NCI-H345 (cell line): ENCODE results near the gene HNRNPH1.
"Not testable (repeated sequence)": the region's sequence is repeated elsewhere in the genome, so short reads cannot be mapped to it uniquely, and the experiment has no call there.

ENCODE experiments used
- DNase-seq: peaks from one replicate; lab custom pipeline; 2025; lab: John Stamatoyannopoulos, UW

The HNRNPH1 gene

GRCh38 chr5:179623003-179623905, at the start of gene HNRNPH1:
TSS of gene HNRNPH1 (minus strand) at chr5:179623671. CDS start at chr5:179623133, 538 bp downstream.
- DNase-seq: peak; percentile 99

- no peak for DNase-seq
Measured at GRCh38 chr5:179668391-179668790, 44.9 kb upstream of the HNRNPH1 start.

GRCh38 chr5:179661647-179662046, 38.2 kb upstream of the HNRNPH1 start:
- not testable (repeated sequence) for DNase-seq

- DNase-seq: peak; percentile 35
Measured at GRCh38 chr5:179658179-179658856, 34.8 kb upstream of the HNRNPH1 start.

GRCh38 chr5:179657302-179658178, 34.1 kb upstream of the HNRNPH1 start:
- DNase-seq: not testable (repeated sequence)

GRCh38 chr5:179653135-179653534, 29.7 kb upstream of the HNRNPH1 start:
- not testable (repeated sequence) for DNase-seq

GRCh38 chr5:179650245-179650644, 26.8 kb upstream of the HNRNPH1 start:
- DNase-seq: not testable (repeated sequence)

- not testable (repeated sequence) for DNase-seq
Measured at GRCh38 chr5:179649166-179649703, 25.8 kb upstream of the HNRNPH1 start.

- no peak for DNase-seq
Measured at GRCh38 chr5:179648410-179648809, 24.9 kb upstream of the HNRNPH1 start.

GRCh38 chr5:179644766-179645165, 21.3 kb upstream of the HNRNPH1 start:
- DNase-seq: not testable (repeated sequence)

- DNase-seq: not testable (repeated sequence)
Measured at GRCh38 chr5:179643141-179643920, 19.9 kb upstream of the HNRNPH1 start.

- DNase-seq: not testable (repeated sequence)
Measured at GRCh38 chr5:179642626-179643025, 19.2 kb upstream of the HNRNPH1 start.

- DNase-seq: not testable (repeated sequence)
Measured at GRCh38 chr5:179641745-179642144, 18.3 kb upstream of the HNRNPH1 start.

- not testable (repeated sequence) for DNase-seq
Measured at GRCh38 chr5:179639296-179639695, 15.8 kb upstream of the HNRNPH1 start.

GRCh38 chr5:179634370-179635172, 11.1 kb upstream of the HNRNPH1 start:
- DNase-seq: not testable (repeated sequence)

GRCh38 chr5:179633501-179634369, 10.3 kb upstream of the HNRNPH1 start:
- not testable (repeated sequence) for DNase-seq

- DNase-seq: no peak
Measured at GRCh38 chr5:179624841-179625271, 1.4 kb upstream of the HNRNPH1 start.

- no peak for DNase-seq
Measured at GRCh38 chr5:179623906-179624741, 653 bp upstream of the HNRNPH1 start.
